ENCODE data around the gene TOP2B.

Gene TOP2B

GRCh38 chr3:25708036-25708435 lies 43.3 kb upstream of the TOP2B start:
- TF ChIP-seq ZNF791 (tag by site-specific recombination; IDR thresholded peaks at IDR 0.05): no peak
- no peak for TF ChIP-seq MZF1 (tag by site-specific recombination; IDR thresholded peaks at IDR 0.05; ENCODE audit: borderline replicate concordance)
- TF ChIP-seq ZNF423 (tag by site-specific recombination; IDR thresholded peaks at IDR 0.05): no peak
- TF ChIP-seq REST (tag by site-specific recombination; IDR thresholded peaks at IDR 0.05): no peak
- TF ChIP-seq ZSCAN23 (tag by site-specific recombination; IDR thresholded peaks at IDR 0.05): no peak
- TF ChIP-seq ZNF391 (tag by site-specific recombination; IDR thresholded peaks at IDR 0.05; ENCODE audit: borderline replicate concordance, low read depth): no peak
- TF ChIP-seq WT1 (tag by site-specific recombination; IDR thresholded peaks at IDR 0.05): no peak
- TF ChIP-seq ZNF571 (tag by site-specific recombination; IDR thresholded peaks at IDR 0.05): no peak
- no peak for TF ChIP-seq ZNF174 (tag by site-specific recombination; IDR thresholded peaks at IDR 0.05)
- no peak for TF ChIP-seq ZSCAN4 (tag by site-specific recombination; IDR thresholded peaks at IDR 0.05)
- no peak for TF ChIP-seq ZNF529 (tag by site-specific recombination; IDR thresholded peaks at IDR 0.05; ENCODE audit: insufficient replicate concordance)
- no peak for TF ChIP-seq MEIS1 (CRISPR knock-in tag; IDR thresholded peaks at IDR 0.05; ENCODE audit: borderline replicate concordance)
- H3K27ac ChIP-seq (ENCODE audit: extremely low read depth, low read depth, low read length): no peak overlapping the region
- no peaks in the 10 kb centered on the region for H3K4me1 ChIP-seq (ENCODE audit: control insufficient read depth, insufficient read depth, low read length)
- ChIA-PET POLR2A (no interaction called here), CTCF (no interaction called here)
- H3K9me3 ChIP-seq (ENCODE audit: control insufficient read depth, insufficient read depth, low read depth, low read length): no peaks in the 10 kb centered on the region
- H3K36me3 ChIP-seq (ENCODE audit: control insufficient read depth in 2 of 2, insufficient read depth in 1 of 2, low read length in 2 of 2): no peaks in the 10 kb centered on the region
- no peak overlapping the region for H3K4me3 ChIP-seq (ENCODE audit: low read depth, low read length)

- H3K4me3 ChIP-seq (ENCODE audit: low read depth, low read length): no peak overlapping the region
- H3K4me1 ChIP-seq (ENCODE audit: control insufficient read depth, insufficient read depth, low read length): no peaks in the 10 kb centered on the region
- H3K27ac ChIP-seq (ENCODE audit: extremely low read depth, low read depth, low read length): no peak overlapping the region
- ChIA-PET CTCF (interaction anchor here (1.0 kb wide), 1 partner anchor 10 kb away, joined by 3 read pairs; no protein-coding TSS in a partner anchor), POLR2A (no interaction called here)
- TF ChIP-seq ZNF391 (tag by site-specific recombination; IDR thresholded peaks at IDR 0.05; ENCODE audit: borderline replicate concordance, low read depth) (no peak), GLIS1 (tag by site-specific recombination; IDR thresholded peaks at IDR 0.05) (no peak), ZNF354C (tag by site-specific recombination; IDR thresholded peaks at IDR 0.05; ENCODE audit: borderline replicate concordance, low read depth) (no peak), ZNF426 (tag by site-specific recombination; IDR thresholded peaks at IDR 0.05) (no peak), ZSCAN30 (tag by site-specific recombination; IDR thresholded peaks at IDR 0.05) (no peak), ZNF513 (tag by site-specific recombination; IDR thresholded peaks at IDR 0.05) (no peak), ZNF571 (tag by site-specific recombination; IDR thresholded peaks at IDR 0.05) (no peak), SALL2 (tag by site-specific recombination; IDR thresholded peaks at IDR 0.05; ENCODE audit: borderline replicate concordance) (no peak), HOXC10 (CRISPR knock-in tag; IDR thresholded peaks at IDR 0.05) (no peak), ZNF184 (tag by site-specific recombination; IDR thresholded peaks at IDR 0.05) (no peak), MEIS1 (CRISPR knock-in tag; IDR thresholded peaks at IDR 0.05; ENCODE audit: borderline replicate concordance) (no peak), ZXDB (tag by site-specific recombination; IDR thresholded peaks at IDR 0.05) (no peak)
- no peaks in the 10 kb centered on the region for H3K9me3 ChIP-seq (ENCODE audit: control insufficient read depth, insufficient read depth, low read depth, low read length)
- H3K36me3 ChIP-seq (ENCODE audit: control insufficient read depth in 2 of 2, insufficient read depth in 1 of 2, low read length in 2 of 2): no peaks in the 10 kb centered on the region
These were observed 42.7 kb upstream of the TOP2B start for GRCh38 chr3:25707268-25707926.

All from HEK293 (cell line).